Measurements from ENCODE around the gene CDCA7L. TPM values are rescaled to one million over a fixed set of nuclear protein-coding genes. Genes with fewer than 3 reads are reported as not detected.
"Not testable (repeated sequence)": the region's sequence is repeated elsewhere in the genome, so short reads cannot be mapped to it uniquely, and the experiment has no call there.

CDCA7L gene
- total RNA-seq, 1 donor from 2014 or later = 62.5 TPM

GRCh38 chr7:21867816-21868575 is 77.7 kb downstream of the CDCA7L start:
- ATAC-seq (ENCODE audit: poor library complexity) = no peak
- intact Hi-C loops (cut with DNase I) = no loop called here
- DNase-seq = no peak

GRCh38 chr7:21867226-21867625 is 78.5 kb downstream of the CDCA7L start:
- intact Hi-C loops (cut with DNase I) = no loop called here
- ATAC-seq (ENCODE audit: poor library complexity) (no peak), DNase-seq (no peak)

GRCh38 chr7:21866731-21867130 is 79.0 kb downstream of the CDCA7L start:
- intact Hi-C loops (cut with DNase I) = no loop called here
- ATAC-seq (ENCODE audit: poor library complexity) = no peak
- DNase-seq = no peak

DNA sequence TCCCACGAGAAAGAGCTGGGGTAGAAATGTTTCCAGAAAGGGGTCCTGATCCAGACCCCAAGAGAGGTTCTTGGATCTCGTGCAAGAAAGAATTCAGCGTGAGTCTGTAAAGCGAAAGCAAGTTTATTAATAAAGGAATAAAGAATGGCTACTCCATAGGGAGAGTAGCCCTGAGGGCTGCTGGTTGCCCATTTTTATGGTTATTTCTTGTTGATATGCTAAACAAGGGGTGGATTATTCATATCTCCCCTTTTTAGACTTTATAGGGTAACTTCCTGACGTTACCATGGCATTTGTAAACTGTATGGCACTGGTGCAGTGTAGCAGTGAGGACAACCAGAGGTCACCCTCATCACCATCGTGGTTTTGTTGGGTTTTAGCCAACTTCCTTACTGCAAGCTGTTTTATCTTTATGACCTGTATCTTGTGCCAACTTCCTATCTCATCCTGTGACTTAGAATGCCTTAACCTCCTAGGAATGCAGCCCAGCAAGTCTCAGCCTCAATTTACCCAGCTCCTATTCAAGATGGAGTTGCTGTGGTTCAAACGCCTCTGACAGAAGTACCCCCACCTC is 80.0 kb downstream of the CDCA7L start:
- DNase-seq; ATAC-seq (ENCODE audit: poor library complexity); intact Hi-C loops (cut with DNase I): not testable (repeated sequence)

DNA sequence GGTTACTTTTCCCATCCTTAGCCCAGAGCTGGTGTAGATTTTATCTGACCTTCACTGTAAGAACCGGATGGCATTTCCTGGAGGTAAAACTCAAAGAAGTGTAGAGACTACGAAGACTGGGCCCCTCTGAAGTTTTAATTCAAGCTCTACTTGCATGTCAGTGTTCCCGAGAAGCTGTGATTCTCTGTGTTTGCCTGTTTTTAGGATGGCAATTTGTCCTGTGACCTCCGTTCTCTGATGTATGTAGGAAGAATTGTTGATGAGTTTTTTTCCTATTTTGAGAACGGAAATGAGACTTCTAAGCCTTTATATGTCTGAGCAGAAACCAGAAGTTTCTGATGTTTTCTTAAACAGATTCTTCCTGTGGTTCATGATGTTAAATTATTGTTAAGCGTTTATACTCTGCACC is 94.1 kb downstream of the CDCA7L start:
- intact Hi-C loops (cut with DNase I) = no loop called here
- ATAC-seq (ENCODE audit: poor library complexity) (no peak), DNase-seq (no peak)

All from Right ventricle myocardium superior (tissue), 1 donor.